ENCODE results near the gene FKBP1A. TPM values are rescaled to one million over a fixed set of nuclear protein-coding genes. Genes with fewer than 3 reads are reported as not detected.

The FKBP1A gene
- total and polyA plus RNA-seq, 9 donors, result 64.7 to 697 (median 154) TPM

GRCh38 chr20:1438361-1438760 lies 45.5 kb upstream of the FKBP1A start:
- Histone ChIP-seq H3K4me3 (no peak overlapping the region), H3K4me1 (ENCODE audit: insufficient read depth) (no peaks in the 10 kb centered on the region), H3K27ac (no peak overlapping the region), H3K36me3 (no peaks in the 10 kb centered on the region), H3K9me3 (no peaks in the 10 kb centered on the region), H3K27me3 (no peaks in the 10 kb centered on the region)
- intact Hi-C loops (cut with DNase I), result loop anchor here in 2 of 4 donors (5.0 kb wide), 1 partner anchor 126 kb away; no protein-coding TSS in a partner anchor
- TF ChIP-seq EP300 (IDR thresholded peaks at IDR 0.05) (no peak), POLR2A (IDR thresholded peaks at IDR 0.05) (no peak), CTCF (IDR thresholded peaks at IDR 0.05) (no peak)
- no peak for DNase-seq
- 0 to 95% (median 60%) methylated on average over 1 of the region's 1 CpG for WGBS, 3 donors

DNA sequence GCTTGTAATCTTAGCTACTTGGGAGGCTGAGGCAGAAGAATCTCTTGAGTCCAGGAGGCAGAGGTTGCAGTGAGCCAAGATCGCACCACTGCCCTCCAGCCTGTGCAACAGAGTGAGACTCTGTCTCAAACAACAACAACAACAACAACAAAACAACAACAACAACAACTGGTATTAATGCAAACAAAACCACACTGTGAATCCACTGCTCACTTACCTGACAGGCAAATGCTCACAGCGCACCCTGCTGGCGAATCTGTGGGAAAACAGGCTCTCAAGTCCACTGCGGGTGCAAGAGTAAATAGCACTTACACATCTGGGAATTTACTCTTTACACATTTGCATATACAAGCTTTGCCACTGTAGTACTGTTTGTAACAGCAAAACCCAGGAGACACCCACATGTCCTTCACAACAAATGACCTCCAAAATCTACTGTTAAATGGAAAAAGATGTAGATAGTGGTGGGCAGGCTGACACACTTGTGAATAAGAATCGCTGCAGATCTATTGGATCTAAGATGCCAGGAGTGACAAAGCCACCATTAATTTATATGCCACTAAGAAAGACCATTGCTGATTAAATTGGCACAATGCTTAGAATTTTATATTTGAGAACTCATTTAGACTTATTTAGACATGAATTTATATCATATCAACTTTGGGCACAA lies 44.5 kb upstream of the FKBP1A start:
- no peak overlapping the region for H3K4me3 ChIP-seq
- H3K27ac ChIP-seq, result no peak overlapping the region
- H3K4me1 ChIP-seq (ENCODE audit: insufficient read depth), result no peaks in the 10 kb centered on the region
- no peaks in the 10 kb centered on the region for H3K9me3 ChIP-seq
- peak; percentile 57 to 73 (median 69) for DNase-seq
- H3K36me3 ChIP-seq, result no peaks in the 10 kb centered on the region
- TF ChIP-seq EP300 (IDR thresholded peaks at IDR 0.05) (no peak), CTCF (IDR thresholded peaks at IDR 0.05) (peak; percentile 50 to 72 (median 57)), POLR2A (IDR thresholded peaks at IDR 0.05) (no peak)
- H3K27me3 ChIP-seq, result no peaks in the 10 kb centered on the region
- intact Hi-C loops (cut with DNase I), result loop anchor here in 2 of 4 donors (5.0 kb wide), 1 partner anchor 125 kb away; no protein-coding TSS in a partner anchor
- 28 to 40% (median 31%) methylated on average over 5 of the region's 5 CpGs for WGBS, 3 donors

DNA sequence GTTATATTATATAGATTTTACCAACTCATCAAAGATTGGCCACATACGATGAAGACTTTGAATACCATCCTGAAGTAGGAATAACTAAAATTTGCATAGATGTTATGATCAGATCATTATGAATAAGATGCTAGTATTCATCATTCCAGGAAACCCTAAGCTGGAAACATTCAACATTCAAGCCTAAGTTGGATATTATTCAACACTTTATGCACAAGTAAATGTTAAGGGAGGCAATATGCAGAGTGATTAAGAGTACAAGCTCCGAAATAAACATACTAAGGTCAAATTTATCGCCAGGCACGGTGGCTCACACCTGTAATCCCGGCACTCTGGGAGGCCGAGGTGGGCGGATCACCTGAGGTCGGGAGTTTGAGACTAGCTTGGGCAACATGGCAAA lies 43.4 kb upstream of the FKBP1A start:
- H3K4me1 ChIP-seq (ENCODE audit: insufficient read depth), result no peaks in the 10 kb centered on the region
- TF ChIP-seq CTCF (IDR thresholded peaks at IDR 0.05) (no peak), POLR2A (IDR thresholded peaks at IDR 0.05) (no peak)
- H3K9me3 ChIP-seq, result no peaks in the 10 kb centered on the region
- H3K36me3 ChIP-seq, result no peaks in the 10 kb centered on the region
- no peak for DNase-seq
- intact Hi-C loops (cut with DNase I), result loop anchor here in 2 of 4 donors (5.0 kb wide), 1 partner anchor 124 kb away; no protein-coding TSS in a partner anchor
- whole genome bisulfite sequencing, 3 donors, result 82 to 88% (median 86%) methylated on average over 8 of the region's 8 CpGs
- H3K4me3 ChIP-seq, result no peak overlapping the region
- H3K27ac ChIP-seq, result no peak overlapping the region
- no peaks in the 10 kb centered on the region for H3K27me3 ChIP-seq

GRCh38 chr20:1435337-1435699 lies 42.5 kb upstream of the FKBP1A start:
- no peak overlapping the region for H3K27ac ChIP-seq
- H3K36me3 ChIP-seq, result no peaks in the 10 kb centered on the region
- intact Hi-C loops (cut with DNase I), result loop anchor here in 2 of 4 donors (5.0 kb wide), 1 partner anchor 123 kb away; no protein-coding TSS in a partner anchor
- H3K9me3 ChIP-seq, result no peaks in the 10 kb centered on the region
- no peaks in the 10 kb centered on the region for H3K4me1 ChIP-seq (ENCODE audit: insufficient read depth)
- H3K27me3 ChIP-seq, result no peaks in the 10 kb centered on the region
- TF ChIP-seq POLR2A (IDR thresholded peaks at IDR 0.05) (no peak), CTCF (IDR thresholded peaks at IDR 0.05) (no peak), EP300 (IDR thresholded peaks at IDR 0.05) (no peak)
- H3K4me3 ChIP-seq, result no peak overlapping the region
- DNase-seq, result no peak
